Measurements from ENCODE around the gene ZNRF2. TPM values are rescaled to one million over a fixed set of nuclear protein-coding genes. Genes with fewer than 3 reads are reported as not detected.

Gene ZNRF2
- total and polyA plus RNA-seq, 2 of the 4 experiments (the other 2 are of a cell fraction): 0.31 to 0.54 TPM

DNA sequence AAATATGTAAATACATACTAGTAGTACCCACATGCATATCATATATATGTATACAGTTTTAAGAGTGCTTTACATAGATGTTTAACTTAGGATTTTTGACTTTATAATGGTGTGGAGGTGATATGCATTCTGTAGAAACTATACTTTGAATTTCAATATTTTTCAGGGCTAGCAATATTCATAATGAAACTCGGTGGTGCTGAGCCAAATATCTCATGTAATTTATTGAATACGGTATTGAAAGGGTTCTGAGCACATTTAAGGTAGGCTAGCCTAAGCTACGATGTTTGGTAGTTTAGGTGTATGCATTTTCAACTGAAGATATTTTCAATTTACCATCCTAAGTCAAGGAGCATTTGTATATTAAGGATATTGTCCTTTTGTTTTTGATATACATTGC lies 36.0 kb downstream of the ZNRF2 start:
- Histone ChIP-seq H3K23ac (ENCODE audit: low read depth, low read length) (no peak overlapping the region), H3K18ac (ENCODE audit: low read depth, low read length) (no peak overlapping the region), H2AK9ac (replicated peaks; ENCODE audit: low read depth, low read length, poor library complexity) (no peak overlapping the region), H4K91ac (ENCODE audit: insufficient read depth, low read depth, low read length) (no peak overlapping the region), H2BK5ac (ENCODE audit: low read depth, low read length, poor library complexity, severe bottlenecking) (no peak overlapping the region), H4K8ac (ENCODE audit: low read depth in 2 of 2, low read length in 2 of 2) (no peak overlapping the region), H3K14ac (replicated peaks; ENCODE audit: low read depth, low read length) (no peak overlapping the region), H4K5ac (ENCODE audit: low read depth, low read length) (no peak overlapping the region), H3K4me3 (ENCODE audit: insufficient read depth, low read depth, low read length) (no peak overlapping the region), H3K9ac (ENCODE audit: low read depth, low read length) (no peak overlapping the region), H2AK5ac (ENCODE audit: low read depth, low read length) (no peak overlapping the region), H3K27ac (ENCODE audit: insufficient read depth, low read length) (no peak overlapping the region), H3K9me3 (ENCODE audit: control insufficient read depth, insufficient read depth, low read length) (no peaks in the 10 kb centered on the region), H2BK20ac (ENCODE audit: low read depth, low read length) (no peak overlapping the region), H4K20me1 (ENCODE audit: insufficient read depth, low read length) (no peaks in the 10 kb centered on the region), H3K79me1 (ENCODE audit: low read depth in 1 of 2, low read length in 2 of 2) (no peaks in the 10 kb centered on the region; a peak in 1 of 4 replicates), H2BK15ac (ENCODE audit: low read depth, low read length) (no peak overlapping the region), H2AFZ (replicated peaks; ENCODE audit: low read length, poor library complexity) (no peak overlapping the region), H3K36me3 (ENCODE audit: control insufficient read depth, insufficient read depth, low read length) (no peaks in the 10 kb centered on the region), H3K9me1 (ENCODE audit: insufficient read depth, low read length) (no peaks in the 10 kb centered on the region), H2BK120ac (ENCODE audit: low read depth, low read length) (no peak overlapping the region), H3K27me3 (ENCODE audit: control insufficient read depth, insufficient read depth, low read length) (no peaks in the 10 kb centered on the region), H3K4me2 (ENCODE audit: low read depth, low read length) (no peak overlapping the region), H3K4me1 (ENCODE audit: control insufficient read depth, insufficient read depth, low read length) (no peaks in the 10 kb centered on the region), H3K4ac (ENCODE audit: low read depth, low read length) (no peak overlapping the region), H3K56ac (ENCODE audit: extremely low read depth, insufficient read depth, low read length) (no peak overlapping the region)
- CTCF ChIA-PET: no interaction called here
- TF ChIP-seq, protein P1, sequence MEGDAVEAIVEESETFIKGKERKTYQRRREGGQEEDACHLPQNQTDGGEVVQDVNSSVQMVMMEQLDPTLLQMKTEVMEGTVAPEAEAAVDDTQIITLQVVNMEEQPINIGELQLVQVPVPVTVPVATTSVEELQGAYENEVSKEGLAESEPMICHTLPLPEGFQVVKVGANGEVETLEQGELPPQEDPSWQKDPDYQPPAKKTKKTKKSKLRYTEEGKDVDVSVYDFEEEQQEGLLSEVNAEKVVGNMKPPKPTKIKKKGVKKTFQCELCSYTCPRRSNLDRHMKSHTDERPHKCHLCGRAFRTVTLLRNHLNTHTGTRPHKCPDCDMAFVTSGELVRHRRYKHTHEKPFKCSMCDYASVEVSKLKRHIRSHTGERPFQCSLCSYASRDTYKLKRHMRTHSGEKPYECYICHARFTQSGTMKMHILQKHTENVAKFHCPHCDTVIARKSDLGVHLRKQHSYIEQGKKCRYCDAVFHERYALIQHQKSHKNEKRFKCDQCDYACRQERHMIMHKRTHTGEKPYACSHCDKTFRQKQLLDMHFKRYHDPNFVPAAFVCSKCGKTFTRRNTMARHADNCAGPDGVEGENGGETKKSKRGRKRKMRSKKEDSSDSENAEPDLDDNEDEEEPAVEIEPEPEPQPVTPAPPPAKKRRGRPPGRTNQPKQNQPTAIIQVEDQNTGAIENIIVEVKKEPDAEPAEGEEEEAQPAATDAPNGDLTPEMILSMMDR (conservative IDR thresholded peaks at IDR 0.05; ENCODE audit: low read depth, low read length): no peak
- TF ChIP-seq, protein P2, sequence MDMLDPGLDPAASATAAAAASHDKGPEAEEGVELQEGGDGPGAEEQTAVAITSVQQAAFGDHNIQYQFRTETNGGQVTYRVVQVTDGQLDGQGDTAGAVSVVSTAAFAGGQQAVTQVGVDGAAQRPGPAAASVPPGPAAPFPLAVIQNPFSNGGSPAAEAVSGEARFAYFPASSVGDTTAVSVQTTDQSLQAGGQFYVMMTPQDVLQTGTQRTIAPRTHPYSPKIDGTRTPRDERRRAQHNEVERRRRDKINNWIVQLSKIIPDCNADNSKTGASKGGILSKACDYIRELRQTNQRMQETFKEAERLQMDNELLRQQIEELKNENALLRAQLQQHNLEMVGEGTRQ (IDR thresholded peaks at IDR 0.05; ENCODE audit: low read depth, low read length): no peak
- no peak for TF ChIP-seq SMC3 (IDR thresholded peaks at IDR 0.05; ENCODE audit: low read depth, low read length)
- TF ChIP-seq CEBPB (IDR thresholded peaks at IDR 0.05; ENCODE audit: low read depth, low read length): no peak
- ATAC-seq (ENCODE audit: low read depth): no peak
- intact Hi-C loops (cut with micrococcal nuclease) (no loop called here), in situ Hi-C loops (cut with MboI; ENCODE audit: low sequenced_read_pairs) (no loop called here), dilution Hi-C loops (cut with HindIII; ENCODE audit: low sequenced_read_pairs, unreplicated experiment) (no loop called here)
- POLR2A ChIA-PET (ENCODE audit: unreplicated experiment): no interaction called here
- DNase-seq: no peak
- whole genome bisulfite sequencing, 2 experiments (ENCODE audit: extremely low coverage in 2 of 2, insufficient read length in 1 of 2): no CpG with 5 or more reads among the region's 3 CpGs
- no TSS peak for BruUV-seq (replicated peaks)

Data from IMR-90 (cell line).